Measurements from ENCODE around the gene ADAMTS10. TPM values are rescaled to one million over a fixed set of nuclear protein-coding genes. Genes with fewer than 3 reads are reported as not detected.

Gene ADAMTS10
- total and polyA plus RNA-seq, 2 of the 13 experiments (the other 11 are each of a cell fraction or from before 2014, with no cell fraction given), result 0.49 to 1.7 TPM

GRCh38 chr19:8593931-8594330, 16.6 kb downstream of the ADAMTS10 start:
- ChIA-PET POLR2A (no interaction called here), CTCF (ENCODE audit: low intra/inter-chr PET ratio, low total read pairs) (no interaction called here)
- Histone ChIP-seq H3K9me3 (ENCODE audit: low read length) (peaks cover 12% of the 10 kb centered on the region), H3K4me1 (ENCODE audit: insufficient read depth, low read length) (no peaks in the 10 kb centered on the region), H3K4me2 (ENCODE audit: low read depth, low read length) (no peak overlapping the region), H3K27ac (ENCODE audit: extremely low read length, insufficient read depth, low read length) (no peak overlapping the region), H3K4me3 (replicated peaks in 1 of 3; ENCODE audit: insufficient read depth in 1 of 3, low read depth in 2 of 3, low read length in 3 of 3) (no peak overlapping the region), H3K9ac (ENCODE audit: insufficient read depth, low read depth, low read length) (no peak overlapping the region), H4K20me1 (ENCODE audit: insufficient read depth, low read length) (no peaks in the 10 kb centered on the region), H3K36me3 (replicated peaks in 1 of 2; ENCODE audit: control insufficient read depth in 1 of 2, insufficient read depth in 2 of 2, low read length in 2 of 2) (no peaks in the 10 kb centered on the region), H3K27me3 (ENCODE audit: control insufficient read depth in 1 of 2, insufficient read depth in 2 of 2, low read length in 2 of 2) (peaks cover 2 to 3% of the 10 kb centered on the region in 2 experiments; a peak in 1 of 5 replicates), H3K79me2 (ENCODE audit: insufficient read depth, low read length) (no peaks in the 10 kb centered on the region), H2AFZ (ENCODE audit: low read length) (no peak overlapping the region)
- TF ChIP-seq MAFK (conservative IDR thresholded peaks at IDR 0.05 in 1 of 2, IDR thresholded peaks at IDR 0.05 in 1 of 2; ENCODE audit: low read length in 2 of 2) (no peak), ONECUT2 (CRISPR knock-in tag; IDR thresholded peaks at IDR 0.05) (no peak)
- in situ Hi-C loops (cut with HindIII; ENCODE audit: extremely low pct_ligation_motif_present, low pct_unique_long_range_greater_than_20kb), result no loop called here
- no peak for DNase-seq (ENCODE audit: low spot score)
- ATAC-seq, result no peak
- intact Hi-C loops (cut with micrococcal nuclease; ENCODE audit: unreplicated experiment), result no loop called here
- FAIRE-seq, result no peak
- 98% methylated on average over 2 of the region's 2 CpGs for WGBS (ENCODE audit: low lambda C conversion rate)
- BruUV-seq (replicated peaks), result no TSS peak

DNA sequence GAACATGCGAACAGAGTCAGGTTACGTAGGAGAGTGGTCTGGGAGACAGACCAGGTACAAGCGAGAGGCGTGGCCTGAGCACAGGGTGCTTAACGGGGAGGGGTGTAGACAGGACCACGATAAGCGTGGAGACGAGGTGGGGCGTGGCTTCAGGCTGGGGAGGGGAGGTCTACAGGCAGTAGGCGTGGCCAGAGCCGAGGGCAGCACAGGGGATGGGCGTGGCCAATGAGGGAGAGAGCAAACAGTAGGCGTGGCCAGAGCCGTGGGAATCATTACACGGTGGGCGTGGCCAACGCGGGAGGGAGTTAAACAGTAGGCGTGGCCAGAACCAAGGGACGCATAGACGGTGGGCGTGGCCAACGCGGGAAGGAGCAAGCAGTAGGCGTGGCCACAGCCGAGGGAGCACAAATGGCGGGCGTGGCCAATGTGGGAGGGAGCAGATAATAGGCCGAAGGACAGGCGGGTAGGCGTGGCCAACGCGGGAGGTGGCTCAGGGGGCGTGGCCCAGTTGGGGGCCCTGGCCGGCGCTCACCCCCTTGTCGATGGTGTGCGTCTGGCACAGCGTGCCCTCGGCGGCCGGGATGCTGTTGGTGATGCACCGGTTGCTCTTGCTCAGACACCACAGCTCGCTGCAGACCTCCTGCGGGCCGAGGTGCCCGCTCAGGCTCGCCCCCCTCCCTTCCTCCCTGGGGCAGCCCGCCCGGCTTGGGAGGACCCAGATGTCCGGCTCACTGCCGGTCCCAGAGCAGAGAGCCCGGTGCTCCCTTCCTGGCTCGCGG, 18.1 kb downstream of the ADAMTS10 start:
- no peaks in the 10 kb centered on the region for H4K20me1 ChIP-seq (ENCODE audit: insufficient read depth, low read length)
- no peak overlapping the region for H3K9ac ChIP-seq (ENCODE audit: insufficient read depth, low read depth, low read length)
- FAIRE-seq (no peak), DNase-seq (ENCODE audit: low spot score) (no peak), ATAC-seq (peak; percentile 63)
- 38% methylated on average over 34 of the region's 55 CpGs for WGBS (ENCODE audit: low lambda C conversion rate)
- H3K4me1 ChIP-seq (ENCODE audit: insufficient read depth, low read length), result no peaks in the 10 kb centered on the region
- 0 out of 2 replicates have a peak, but pooled peaks have one; percentile 6 for TF ChIP-seq KDM2A (CRISPR knock-in tag; IDR thresholded peaks at IDR 0.05; ENCODE audit: borderline replicate concordance, low read depth)
- TF ChIP-seq SP1 (IDR thresholded peaks at IDR 0.05), result no peak
- TF ChIP-seq SP1 (CRISPR knock-in tag; IDR thresholded peaks at IDR 0.05), result peak; percentile 41
- no peak for TF ChIP-seq HDAC2 (CRISPR knock-in tag; IDR thresholded peaks at IDR 0.05)
- no peak for TF ChIP-seq TBL1XR1 (IDR thresholded peaks at IDR 0.05; ENCODE audit: borderline replicate concordance, low read length, partially characterized antibody)
- TF ChIP-seq ARHGAP35 (CRISPR knock-in tag; IDR thresholded peaks at IDR 0.05; ENCODE audit: borderline replicate concordance), result no peak
- 0 out of 2 replicates have a peak, but pooled peaks have one; percentile 21 for TF ChIP-seq FOXO4 (CRISPR knock-in tag; conservative IDR thresholded peaks at IDR 0.05)
- TF ChIP-seq ZNF687 (CRISPR knock-in tag; IDR thresholded peaks at IDR 0.05), result peak; percentile 24; the same call in 1 of the 2 replicates
- H3K9me3 ChIP-seq (ENCODE audit: low read length), result peaks cover 12% of the 10 kb centered on the region
- BruUV-seq (replicated peaks), result no TSS peak
- intact Hi-C loops (cut with micrococcal nuclease; ENCODE audit: unreplicated experiment), result no loop called here
- H2AFZ ChIP-seq (ENCODE audit: low read length), result no peak overlapping the region
- in situ Hi-C loops (cut with HindIII; ENCODE audit: extremely low pct_ligation_motif_present, low pct_unique_long_range_greater_than_20kb), result no loop called here
- peak overlapping the region; percentile 22; the same call in 1 of the 2 replicates for H3K4me2 ChIP-seq (ENCODE audit: low read depth, low read length)
- peak overlapping the region in 1 of 3 experiments; percentile 41; a peak in 2 of 6 replicates for H3K4me3 ChIP-seq (replicated peaks in 1 of 3; ENCODE audit: insufficient read depth in 1 of 3, low read depth in 2 of 3, low read length in 3 of 3)
- no peak overlapping the region for H3K27ac ChIP-seq (ENCODE audit: extremely low read length, insufficient read depth, low read length)
- H3K36me3 ChIP-seq (replicated peaks in 1 of 2; ENCODE audit: control insufficient read depth in 1 of 2, insufficient read depth in 2 of 2, low read length in 2 of 2), result no peaks in the 10 kb centered on the region
- peaks cover 2 to 3% of the 10 kb centered on the region in 2 experiments; a peak in 1 of 5 replicates for H3K27me3 ChIP-seq (ENCODE audit: control insufficient read depth in 1 of 2, insufficient read depth in 2 of 2, low read length in 2 of 2)
- POLR2A ChIA-PET, result no interaction called here
- CTCF ChIA-PET (ENCODE audit: low intra/inter-chr PET ratio, low total read pairs), result no interaction called here
- H3K79me2 ChIP-seq (ENCODE audit: insufficient read depth, low read length), result no peaks in the 10 kb centered on the region

Measured in HepG2 (cell line).